Measurements from ENCODE around the gene MYH15.

The MYH15 gene

GRCh38 chr3:108343491-108343890, 166.9 kb downstream of the MYH15 start:
- TF ChIP-seq CTCF (IDR thresholded peaks at IDR 0.05; ENCODE audit: low read depth, low read length), result no peak
- H3K4me3 ChIP-seq (ENCODE audit: low read depth, low read length), result no peak overlapping the region

- H3K4me3 ChIP-seq (ENCODE audit: low read depth, low read length), result no peak overlapping the region
- no peak for TF ChIP-seq CTCF (IDR thresholded peaks at IDR 0.05; ENCODE audit: low read depth, low read length)
Observed at GRCh38 chr3:108342837-108343486, 167.4 kb downstream of the MYH15 start.

- TF ChIP-seq CTCF (IDR thresholded peaks at IDR 0.05; ENCODE audit: low read depth, low read length), result no peak
- no peak overlapping the region for H3K4me3 ChIP-seq (ENCODE audit: low read depth, low read length)
Observed at GRCh38 chr3:108341911-108342310, 168.5 kb downstream of the MYH15 start.

- TF ChIP-seq CTCF (IDR thresholded peaks at IDR 0.05; ENCODE audit: low read depth, low read length), result no peak
- H3K4me3 ChIP-seq (ENCODE audit: low read depth, low read length), result no peak overlapping the region
Observed at GRCh38 chr3:108338901-108339545, 171.4 kb downstream of the MYH15 start.

GRCh38 chr3:108334701-108335100, 175.7 kb downstream of the MYH15 start:
- no peak for TF ChIP-seq CTCF (IDR thresholded peaks at IDR 0.05; ENCODE audit: low read depth, low read length)

GRCh38 chr3:108333961-108334360, 176.4 kb downstream of the MYH15 start:
- TF ChIP-seq CTCF (IDR thresholded peaks at IDR 0.05; ENCODE audit: low read depth, low read length), result no peak
- no peak overlapping the region for H3K4me3 ChIP-seq (ENCODE audit: low read depth, low read length)

More at GRCh38 chr3:108334701-108335100, 175.7 kb downstream of the MYH15 start:
- H3K4me3 ChIP-seq (ENCODE audit: low read depth, low read length), result no peak overlapping the region

- no peak for TF ChIP-seq CTCF (IDR thresholded peaks at IDR 0.05; ENCODE audit: low read depth, low read length)
- H3K4me3 ChIP-seq (ENCODE audit: low read depth, low read length), result no peak overlapping the region
Observed at GRCh38 chr3:108331792-108332191, 178.6 kb downstream of the MYH15 start.

Data from WI38 (cell line).